ENCODE measurements around the gene CRHBP.
A peak's percentile ranks its signal among the peaks of the same experiment; 100 is the strongest.
"Not testable (repeated sequence)": the region's sequence is repeated elsewhere in the genome, so short reads cannot be mapped to it uniquely, and the experiment has no call there.

CRHBP gene

GRCh38 chr5:76958991-76959767 is 6.3 kb downstream of the CRHBP start:
- no peak for DNase-seq (ENCODE audit: low spot score)

- DNase-seq (ENCODE audit: low spot score) = no peak
Measured at GRCh38 chr5:76960004-76960625, 7.3 kb downstream of the CRHBP start.

- DNase-seq (ENCODE audit: low spot score) = no peak
Measured at GRCh38 chr5:76964060-76964459, 11.2 kb downstream of the CRHBP start.

- no peak for DNase-seq (ENCODE audit: low spot score)
Measured at GRCh38 chr5:76971511-76971910, 18.7 kb downstream of the CRHBP start.

- no peak for DNase-seq (ENCODE audit: low spot score)
Measured at GRCh38 chr5:76972689-76973088, 19.8 kb downstream of the CRHBP start.

- DNase-seq (ENCODE audit: low spot score) = no peak
Measured at GRCh38 chr5:76974785-76975184, 21.9 kb downstream of the CRHBP start.

GRCh38 chr5:76978869-76979268 is 26.0 kb downstream of the CRHBP start:
- DNase-seq (ENCODE audit: low spot score) = no peak

- DNase-seq (ENCODE audit: low spot score) = no peak
Measured at GRCh38 chr5:76980518-76981144, 27.8 kb downstream of the CRHBP start.

- DNase-seq (ENCODE audit: low spot score) = no peak
Measured at GRCh38 chr5:76982450-76982849, 29.6 kb downstream of the CRHBP start.

- DNase-seq (ENCODE audit: low spot score) = peak; percentile 70
Measured at GRCh38 chr5:76983468-76983867, 30.6 kb downstream of the CRHBP start.

- no peak for DNase-seq (ENCODE audit: low spot score)
Measured at GRCh38 chr5:76986825-76987526, 34.1 kb downstream of the CRHBP start.

- DNase-seq (ENCODE audit: low spot score) = no peak
Measured at GRCh38 chr5:76990899-76991459, 38.1 kb downstream of the CRHBP start.

GRCh38 chr5:76993436-76993835 is 40.6 kb downstream of the CRHBP start:
- not testable (repeated sequence) for DNase-seq (ENCODE audit: low spot score)

GRCh38 chr5:76994337-76994736 is 41.5 kb downstream of the CRHBP start:
- DNase-seq (ENCODE audit: low spot score) = no peak

GRCh38 chr5:76998251-76998650 is 45.4 kb downstream of the CRHBP start:
- not testable (repeated sequence) for DNase-seq (ENCODE audit: low spot score)

GRCh38 chr5:76999451-76999850 is 46.6 kb downstream of the CRHBP start:
- no peak for DNase-seq (ENCODE audit: low spot score)

- no peak for DNase-seq (ENCODE audit: low spot score)
Measured at GRCh38 chr5:77003246-77003645, 50.4 kb downstream of the CRHBP start.

GRCh38 chr5:77006124-77006523 is 53.3 kb downstream of the CRHBP start:
- no peak for DNase-seq (ENCODE audit: low spot score)

GRCh38 chr5:77008413-77008812 is 55.6 kb downstream of the CRHBP start:
- DNase-seq (ENCODE audit: low spot score) = no peak

GRCh38 chr5:77010243-77010642 is 57.4 kb downstream of the CRHBP start:
- no peak for DNase-seq (ENCODE audit: low spot score)

- no peak for DNase-seq (ENCODE audit: low spot score)
Measured at GRCh38 chr5:77011498-77011897, 58.7 kb downstream of the CRHBP start.

GRCh38 chr5:77012601-77013000 is 59.8 kb downstream of the CRHBP start:
- no peak for DNase-seq (ENCODE audit: low spot score)
